Measurements from ENCODE around the gene DNLZ. TPM values are rescaled to one million over a fixed set of nuclear protein-coding genes. Genes with fewer than 3 reads are reported as not detected.

The DNLZ gene
- total RNA-seq, 1 experiment from 2014 or later: 26.5 TPM

- H3K36me3 ChIP-seq (ENCODE audit: control insufficient read depth, insufficient read depth, low read length): no peaks in the 10 kb centered on the region; the same call in 1 of the 2 replicates
- H3K27me3 ChIP-seq (ENCODE audit: control insufficient read depth, insufficient read depth, low read length): no peaks in the 10 kb centered on the region
- DNase-seq (ENCODE audit: low read depth, low spot score) (no peak), ATAC-seq (no peak)
- BruUV-seq (replicated peaks): no TSS peak
- H3K4me1 ChIP-seq (ENCODE audit: control insufficient read depth, insufficient read depth, low read length): peaks cover 5% of the 10 kb centered on the region; the same call in 1 of the 2 replicates
- TF ChIP-seq SIN3A (IDR thresholded peaks at IDR 0.05; ENCODE audit: borderline replicate concordance, insufficient read depth, low read depth, low read length): no peak
- no peak for TF ChIP-seq TCF7L2 (IDR thresholded peaks at IDR 0.05; ENCODE audit: low read depth, low read length)
- TF ChIP-seq REST (IDR thresholded peaks at IDR 0.05; ENCODE audit: insufficient read depth in 1 of 2, low read depth in 2 of 2, low read length in 1 of 2): no peak
- TF ChIP-seq CTCF (IDR thresholded peaks at IDR 0.05): no peak
- TF ChIP-seq POLR2AphosphoS5 (IDR thresholded peaks at IDR 0.05; ENCODE audit: low read depth, low read length): no peak
- POLR2A ChIA-PET: no interaction called here
- H3K4me3 ChIP-seq (ENCODE audit: low read depth in 2 of 2, low read length in 2 of 2): no peak overlapping the region
- CTCF ChIA-PET: no interaction called here
- in situ Hi-C loops (cut with HindIII; ENCODE audit: low pct_unique_long_range_greater_than_20kb, low sequenced_read_pairs) (no loop called here), intact Hi-C loops (cut with micrococcal nuclease; ENCODE audit: unreplicated experiment) (no loop called here)
- H3K9me3 ChIP-seq (ENCODE audit: control insufficient read depth, insufficient read depth, low read depth, low read length): no peaks in the 10 kb centered on the region
- no peak overlapping the region for H3K27ac ChIP-seq (ENCODE audit: low read length)
These were observed 4.0 kb upstream of the DNLZ start for GRCh38 chr9:136367296-136368145.

GRCh38 chr9:136366826-136367225 is 3.3 kb upstream of the DNLZ start:
- Histone ChIP-seq H3K9me3 (ENCODE audit: control insufficient read depth, insufficient read depth, low read depth, low read length) (no peaks in the 10 kb centered on the region), H3K36me3 (ENCODE audit: control insufficient read depth, insufficient read depth, low read length) (no peaks in the 10 kb centered on the region; the same call in 1 of the 2 replicates), H3K27me3 (ENCODE audit: control insufficient read depth, insufficient read depth, low read length) (no peaks in the 10 kb centered on the region), H3K4me3 (ENCODE audit: low read depth in 2 of 2, low read length in 2 of 2) (no peak overlapping the region), H3K27ac (ENCODE audit: low read length) (no peak overlapping the region), H3K4me1 (ENCODE audit: control insufficient read depth, insufficient read depth, low read length) (peaks cover 5% of the 10 kb centered on the region; the same call in 1 of the 2 replicates)
- in situ Hi-C loops (cut with HindIII; ENCODE audit: low pct_unique_long_range_greater_than_20kb, low sequenced_read_pairs) (no loop called here), intact Hi-C loops (cut with micrococcal nuclease; ENCODE audit: unreplicated experiment) (no loop called here)
- DNase-seq (ENCODE audit: low read depth, low spot score) (no peak), ATAC-seq (no peak)
- POLR2A ChIA-PET: interaction anchor here (0.5 kb wide), 1 partner anchor 103 kb away, joined by 3 read pairs; no protein-coding TSS in a partner anchor
- CTCF ChIA-PET: no interaction called here
- BruUV-seq (replicated peaks): no TSS peak
- TF ChIP-seq TCF7L2 (IDR thresholded peaks at IDR 0.05; ENCODE audit: low read depth, low read length) (no peak), REST (IDR thresholded peaks at IDR 0.05; ENCODE audit: insufficient read depth in 1 of 2, low read depth in 2 of 2, low read length in 1 of 2) (no peak), POLR2AphosphoS5 (IDR thresholded peaks at IDR 0.05; ENCODE audit: low read depth, low read length) (no peak), SIN3A (IDR thresholded peaks at IDR 0.05; ENCODE audit: borderline replicate concordance, insufficient read depth, low read depth, low read length) (no peak), CTCF (IDR thresholded peaks at IDR 0.05) (no peak)
